Neutrophil (primary cell): Measurements from ENCODE around the gene MAP3K7.

Source experiments
- H3K27ac ChIP-seq: fragments of 200-600 bp; sonication (generic); 2 replicates; pipeline ENCODE4 v1.5.1; 2016; ENCODE audit warnings: mild to moderate bottlenecking, moderate library complexity
- H3K27me3 ChIP-seq: fragments of 200-600 bp; sonication (generic); 2 replicates; pipeline ENCODE4 v1.6.0; 2016; ENCODE audit warnings: mild to moderate bottlenecking
- H3K36me3 ChIP-seq: fragments of 200-600 bp; sonication (generic); 2 replicates; pipeline ENCODE4 v1.5.1; 2017
- H3K4me1 ChIP-seq, 2 experiments: fragments of 200-600 bp in 1 of 2; sonication (generic) in 1 of 2; 1 replicate in 1 of 2; 2 replicates in 1 of 2; pipeline versions ENCODE4 v1.5.1 to v1.6.1; 2013 to 2016; ENCODE audit warnings: low read depth in 1 of 2, low read length in 1 of 2, mild to moderate bottlenecking in 1 of 2, moderate library complexity in 1 of 2; ENCODE audit not compliant: control insufficient read depth in 1 of 2, insufficient read depth in 1 of 2
- H3K4me3 ChIP-seq, 2 experiments: fragments of 200-600 bp in 1 of 2; sonication (generic) in 1 of 2; 1 replicate in 1 of 2; 2 replicates in 1 of 2; pipeline ENCODE4 v1.5.1; 2013 to 2016; ENCODE audit warnings: low read depth in 1 of 2, low read length in 1 of 2, mild to moderate bottlenecking in 1 of 2, moderate library complexity in 1 of 2
- H3K9me3 ChIP-seq: fragments of 200-600 bp; sonication (generic); 2 replicates; pipeline ENCODE4 v1.5.1; 2016
- TF ChIP-seq, protein P1 (sequence below): fragments of 200-600 bp; sonication (generic); IDR thresholded peaks from 2 replicates; pipeline ENCODE4 v1.5.1; 2016; ENCODE audit warnings: antibody characterized with exemption

Gene MAP3K7

DNA sequence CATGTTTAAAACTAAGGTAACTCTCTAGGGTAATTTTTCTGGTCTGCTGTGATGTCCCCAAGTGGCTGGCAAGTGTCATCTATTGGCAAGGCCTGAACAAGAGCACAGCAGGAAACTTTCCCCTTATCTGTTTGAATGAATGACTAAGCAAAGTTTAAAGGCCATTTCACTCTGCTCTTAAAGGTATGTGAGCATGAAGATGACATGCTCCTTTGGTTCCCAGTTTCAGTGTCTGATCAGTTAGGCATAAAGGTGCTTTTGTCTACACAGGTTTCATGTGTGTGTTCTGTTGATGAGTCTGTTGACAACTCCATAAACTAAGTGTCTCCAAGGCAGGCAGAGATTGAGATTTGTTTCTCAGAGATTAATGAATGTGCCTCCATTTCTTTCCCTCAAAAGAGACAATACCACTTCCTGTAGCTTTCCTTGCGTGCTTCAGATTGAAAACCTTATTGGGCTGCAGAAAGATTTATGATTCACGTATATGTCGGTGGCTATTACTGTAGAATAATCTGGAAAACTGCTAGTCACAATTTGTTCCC is 83.9 kb downstream of the MAP3K7 start:
- H3K27me3 ChIP-seq = no peaks in the 10 kb centered on the region
- H3K36me3 ChIP-seq = no peaks in the 10 kb centered on the region
- TF ChIP-seq, protein P1, sequence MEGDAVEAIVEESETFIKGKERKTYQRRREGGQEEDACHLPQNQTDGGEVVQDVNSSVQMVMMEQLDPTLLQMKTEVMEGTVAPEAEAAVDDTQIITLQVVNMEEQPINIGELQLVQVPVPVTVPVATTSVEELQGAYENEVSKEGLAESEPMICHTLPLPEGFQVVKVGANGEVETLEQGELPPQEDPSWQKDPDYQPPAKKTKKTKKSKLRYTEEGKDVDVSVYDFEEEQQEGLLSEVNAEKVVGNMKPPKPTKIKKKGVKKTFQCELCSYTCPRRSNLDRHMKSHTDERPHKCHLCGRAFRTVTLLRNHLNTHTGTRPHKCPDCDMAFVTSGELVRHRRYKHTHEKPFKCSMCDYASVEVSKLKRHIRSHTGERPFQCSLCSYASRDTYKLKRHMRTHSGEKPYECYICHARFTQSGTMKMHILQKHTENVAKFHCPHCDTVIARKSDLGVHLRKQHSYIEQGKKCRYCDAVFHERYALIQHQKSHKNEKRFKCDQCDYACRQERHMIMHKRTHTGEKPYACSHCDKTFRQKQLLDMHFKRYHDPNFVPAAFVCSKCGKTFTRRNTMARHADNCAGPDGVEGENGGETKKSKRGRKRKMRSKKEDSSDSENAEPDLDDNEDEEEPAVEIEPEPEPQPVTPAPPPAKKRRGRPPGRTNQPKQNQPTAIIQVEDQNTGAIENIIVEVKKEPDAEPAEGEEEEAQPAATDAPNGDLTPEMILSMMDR = no peak
- no peak overlapping the region for H3K4me3 ChIP-seq
- H3K4me1 ChIP-seq = no peaks in the 10 kb centered on the region
- H3K9me3 ChIP-seq = no peaks in the 10 kb centered on the region
- no peak overlapping the region for H3K27ac ChIP-seq

DNA sequence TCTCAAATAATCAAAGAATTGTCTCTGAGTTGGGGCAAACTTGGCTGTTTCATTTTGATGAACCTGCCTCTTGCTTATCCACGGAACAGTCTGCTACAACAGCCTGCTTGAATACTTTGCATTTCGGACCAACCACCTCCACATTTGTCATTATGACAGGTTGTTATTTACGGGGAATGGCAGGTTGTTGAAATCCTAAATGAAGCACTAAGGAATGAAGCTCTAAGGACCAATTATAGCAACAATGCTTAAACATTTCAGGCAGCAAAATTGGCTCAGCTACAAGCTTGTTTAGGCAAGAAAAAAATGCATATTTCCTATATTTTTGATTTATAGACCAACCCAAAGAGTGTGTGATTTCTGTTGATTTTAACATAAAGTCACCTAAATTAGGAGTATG is 84.5 kb downstream of the MAP3K7 start:
- Histone ChIP-seq H3K4me3 (no peak overlapping the region), H3K9me3 (no peaks in the 10 kb centered on the region), H3K4me1 (no peaks in the 10 kb centered on the region), H3K36me3 (no peaks in the 10 kb centered on the region), H3K27me3 (no peaks in the 10 kb centered on the region), H3K27ac (no peak overlapping the region)
- TF ChIP-seq, protein P1 = no peak

DNA sequence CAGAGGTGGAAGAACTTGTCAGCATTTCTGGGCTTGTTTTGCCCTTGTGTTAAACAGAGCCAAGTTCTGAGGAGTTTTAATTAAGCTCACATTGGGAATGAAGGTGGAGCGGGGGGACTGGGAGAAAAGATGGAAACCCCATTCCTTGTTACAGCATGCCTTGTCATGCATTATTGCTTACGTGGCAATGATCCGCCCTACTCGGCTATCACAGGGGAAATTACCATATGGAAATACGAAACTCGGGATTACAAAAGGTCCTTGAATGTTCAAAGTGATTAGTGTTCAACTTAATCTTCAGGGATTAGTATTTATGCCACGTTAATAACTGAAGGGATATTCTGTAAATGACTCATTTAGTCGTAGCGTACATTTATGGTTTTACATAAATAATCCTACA is 86.4 kb downstream of the MAP3K7 start:
- Histone ChIP-seq H3K27me3 (no peaks in the 10 kb centered on the region), H3K36me3 (no peaks in the 10 kb centered on the region), H3K4me3 (no peak overlapping the region), H3K9me3 (no peaks in the 10 kb centered on the region), H3K27ac (no peak overlapping the region), H3K4me1 (no peaks in the 10 kb centered on the region)
- TF ChIP-seq, protein P1 = no peak

DNA sequence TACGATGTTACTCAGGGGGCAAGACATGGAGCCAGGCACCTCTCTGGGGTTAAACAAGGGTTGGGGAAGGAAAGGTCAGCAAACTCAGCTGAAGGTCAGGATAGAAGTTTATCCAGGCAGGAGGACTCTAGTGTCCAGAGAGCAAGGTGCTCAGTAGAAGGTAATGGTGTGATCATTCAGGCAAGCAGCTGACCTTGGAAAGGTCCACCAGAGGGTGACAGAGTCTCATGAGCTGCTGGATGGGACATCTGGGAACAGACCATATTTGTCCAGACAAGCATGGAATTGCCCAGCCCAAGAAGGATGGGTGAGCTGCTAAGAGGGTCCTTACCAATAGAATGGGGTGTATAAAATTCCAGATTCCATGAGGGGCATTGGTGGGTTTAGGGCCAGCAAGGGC is 89.5 kb downstream of the MAP3K7 start:
- no peak overlapping the region for H3K4me3 ChIP-seq
- no peaks in the 10 kb centered on the region for H3K9me3 ChIP-seq
- H3K4me1 ChIP-seq = no peaks in the 10 kb centered on the region
- no peaks in the 10 kb centered on the region for H3K36me3 ChIP-seq
- no peak overlapping the region for H3K27ac ChIP-seq
- TF ChIP-seq, protein P1 = no peak
- H3K27me3 ChIP-seq = no peaks in the 10 kb centered on the region

DNA sequence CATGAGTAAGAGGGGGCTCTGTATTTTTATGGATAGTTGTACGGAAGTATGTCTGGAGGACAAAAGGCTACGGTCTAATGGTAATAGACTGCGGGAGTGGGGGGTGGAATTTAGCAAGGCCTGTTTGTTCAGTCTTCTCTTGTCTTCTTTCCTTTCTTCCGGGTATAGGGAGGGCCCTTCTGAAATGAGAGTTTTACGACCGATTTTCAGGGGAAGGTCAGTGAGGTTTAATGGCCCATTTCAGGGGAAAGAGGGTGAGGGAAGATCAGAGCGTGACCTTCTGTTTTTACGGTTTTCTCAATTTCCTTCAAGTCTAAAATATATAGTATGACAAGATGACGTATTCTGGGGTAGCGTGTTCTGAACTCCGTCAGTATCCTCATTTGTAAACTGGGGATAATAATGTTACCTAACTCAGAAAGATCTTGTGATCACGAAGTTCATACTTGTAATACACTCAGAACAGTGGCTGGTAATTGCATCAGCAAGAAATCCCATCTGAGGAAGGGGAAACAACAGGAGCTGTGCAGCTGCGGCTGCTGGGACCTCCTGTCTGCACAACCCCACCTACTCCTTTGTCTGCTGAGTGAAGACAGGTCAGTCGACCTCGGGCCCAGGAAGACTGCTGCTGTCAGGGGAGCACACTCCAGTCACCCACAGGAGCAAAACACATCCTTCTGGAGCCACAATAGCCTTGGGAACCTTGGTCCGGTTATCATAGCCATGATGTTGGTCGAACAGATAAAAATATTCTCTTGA is 90.4 kb downstream of the MAP3K7 start:
- H3K4me1 ChIP-seq = no peaks in the 10 kb centered on the region
- H3K27ac ChIP-seq = no peak overlapping the region
- H3K4me3 ChIP-seq = no peak overlapping the region
- no peaks in the 10 kb centered on the region for H3K9me3 ChIP-seq
- H3K36me3 ChIP-seq = no peaks in the 10 kb centered on the region
- H3K27me3 ChIP-seq = no peaks in the 10 kb centered on the region
- TF ChIP-seq, protein P1 = no peak
